KBM-7 (cell line): ENCODE measurements around the gene COL24A1.
"Not testable (repeated sequence)": the region's sequence is repeated elsewhere in the genome, so short reads cannot be mapped to it uniquely, and the experiment has no call there.

ENCODE experiments used
- DNase-seq: peaks from one replicate; pipeline ENCODE4 v3.0.0-alpha.2; 2015
- in situ Hi-C: fragments of 300-500 bp; cut with MboI; formaldehyde crosslinking; loops from 2 replicates; pipeline ENCODE4 v1.14.3; 2020; ENCODE audit warnings: low sequenced_read_pairs, low pct_unique_long_range_greater_than_20kb, mixed read lengths

COL24A1 gene

DNA sequence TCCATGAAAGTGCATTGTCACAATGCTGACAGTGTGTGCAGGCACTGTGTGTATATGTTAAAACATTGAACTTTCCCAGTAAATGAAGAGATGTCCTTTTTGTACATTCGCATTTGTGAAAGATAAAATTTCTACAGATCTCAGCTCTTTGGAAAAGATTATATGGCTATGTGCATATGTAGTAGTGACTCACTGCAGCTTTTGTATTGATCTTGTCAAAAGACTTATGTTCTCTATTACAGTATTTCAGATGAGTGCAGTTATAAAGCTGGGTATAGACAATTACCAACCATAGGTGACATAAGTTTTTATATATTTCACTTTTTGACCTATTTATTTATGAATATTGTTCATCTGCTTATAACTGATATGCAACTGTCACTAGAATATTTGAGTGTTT lies 212.6 kb downstream of the COL24A1 start:
- no peak for DNase-seq
- in situ Hi-C loops, result no loop called here

DNA sequence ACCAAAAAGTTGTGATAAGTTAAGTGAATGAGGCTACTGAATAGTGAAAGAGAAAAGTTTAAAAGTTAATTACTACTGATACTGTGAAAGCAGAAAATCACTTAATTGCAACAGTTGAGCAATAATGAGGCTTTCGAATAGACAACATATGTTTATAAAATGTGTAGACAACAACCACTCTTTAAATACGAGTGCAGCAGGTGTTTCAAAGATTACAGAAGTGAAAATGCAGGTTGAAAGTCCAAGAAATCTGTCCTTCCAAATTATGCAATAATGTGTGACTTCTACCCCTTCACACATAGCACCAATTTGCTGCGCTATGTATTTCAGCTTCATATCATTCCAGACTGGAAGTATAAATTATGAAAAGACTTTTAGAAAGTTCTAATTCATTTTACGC lies 213.0 kb downstream of the COL24A1 start:
- no peak for DNase-seq
- in situ Hi-C loops, result no loop called here

DNA sequence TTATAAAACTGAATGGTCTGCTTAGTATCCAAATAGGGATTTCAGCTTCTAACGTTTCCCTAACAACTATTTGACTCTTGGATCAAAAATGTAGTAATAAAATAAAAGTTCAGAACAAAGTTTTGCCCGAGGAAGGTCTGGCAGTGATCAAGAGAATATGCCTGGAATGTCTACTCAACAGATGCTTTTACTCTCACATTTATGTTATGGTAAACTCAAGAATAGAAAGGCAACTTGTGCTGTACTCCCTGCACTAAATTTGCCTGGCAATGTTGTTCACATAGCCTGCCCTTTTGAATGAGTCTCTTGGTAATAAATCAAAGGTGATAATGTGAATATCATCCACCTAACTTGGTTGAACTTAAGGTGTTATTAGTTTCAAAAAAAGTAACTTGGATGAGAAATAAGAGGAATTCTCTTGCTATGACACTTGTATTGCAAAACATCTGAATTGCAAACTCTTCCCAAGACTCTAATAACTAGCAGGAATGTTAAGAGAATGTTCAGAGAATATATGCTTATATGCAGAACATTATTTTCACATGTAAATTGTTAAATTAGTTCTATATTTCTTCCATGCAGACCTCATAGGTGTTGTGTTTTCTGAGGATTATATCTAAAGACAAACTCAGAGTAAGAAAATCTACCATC lies 215.8 kb downstream of the COL24A1 start:
- in situ Hi-C loops, result no loop called here
- DNase-seq, result no peak

DNA sequence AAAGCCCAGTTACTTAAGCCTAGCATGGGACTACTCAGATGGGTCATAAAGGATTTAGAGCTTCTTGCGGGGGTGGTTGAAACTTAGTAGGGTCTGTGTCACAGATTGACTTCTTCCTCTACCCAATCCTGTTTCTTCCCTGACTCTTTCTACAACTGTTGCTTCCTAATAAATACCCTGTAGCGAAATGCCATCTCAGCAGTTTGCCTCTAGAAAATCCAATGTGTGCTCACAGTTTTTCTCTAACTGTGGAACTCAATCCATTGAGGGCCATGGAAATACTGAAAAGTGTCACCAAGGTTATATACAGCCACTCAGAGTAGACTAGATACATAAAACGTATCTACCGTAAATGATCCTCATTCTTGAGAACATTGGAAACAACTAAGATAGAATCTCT lies 217.7 kb downstream of the COL24A1 start:
- no peak for DNase-seq
- in situ Hi-C loops, result no loop called here

DNA sequence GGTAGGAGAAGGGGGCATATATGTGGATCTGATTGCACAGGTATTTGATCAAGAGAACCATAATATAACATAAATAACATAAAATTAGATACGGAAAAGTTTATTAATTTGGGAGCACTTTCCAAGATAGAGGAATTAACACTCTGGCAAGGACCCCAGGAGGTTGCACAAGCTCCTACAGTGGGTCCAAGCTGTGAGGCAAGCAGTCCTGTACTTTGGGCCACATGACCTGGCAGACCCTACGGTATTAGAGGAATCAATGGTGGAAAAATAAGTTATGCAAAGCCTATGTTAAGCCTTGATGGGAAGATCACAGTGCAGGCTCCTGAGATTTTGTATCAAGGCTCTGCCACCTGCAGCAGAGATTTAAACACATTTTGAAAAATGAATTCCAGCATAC lies 220.1 kb downstream of the COL24A1 start:
- in situ Hi-C loops, result no loop called here
- DNase-seq, result no peak

DNA sequence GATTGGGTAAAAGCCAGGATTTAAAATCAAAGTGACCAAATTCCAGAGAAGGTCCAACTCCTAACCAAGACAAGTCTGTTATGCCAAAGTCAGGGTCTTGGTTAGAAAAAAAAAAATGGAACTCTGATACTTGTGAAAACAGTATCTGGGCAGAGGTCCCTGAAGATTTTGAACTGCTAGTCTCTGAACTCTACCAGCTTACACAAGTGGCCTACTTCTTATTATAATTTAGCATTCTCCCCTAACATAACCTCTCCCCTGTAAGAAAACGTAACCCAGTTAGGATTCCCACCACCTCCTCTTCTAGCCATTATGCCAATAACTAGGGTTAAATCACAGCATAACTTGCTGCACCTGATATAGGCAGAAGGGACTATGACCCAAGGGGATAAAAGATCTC lies 220.5 kb downstream of the COL24A1 start:
- in situ Hi-C loops, result no loop called here
- DNase-seq, result no peak

DNA sequence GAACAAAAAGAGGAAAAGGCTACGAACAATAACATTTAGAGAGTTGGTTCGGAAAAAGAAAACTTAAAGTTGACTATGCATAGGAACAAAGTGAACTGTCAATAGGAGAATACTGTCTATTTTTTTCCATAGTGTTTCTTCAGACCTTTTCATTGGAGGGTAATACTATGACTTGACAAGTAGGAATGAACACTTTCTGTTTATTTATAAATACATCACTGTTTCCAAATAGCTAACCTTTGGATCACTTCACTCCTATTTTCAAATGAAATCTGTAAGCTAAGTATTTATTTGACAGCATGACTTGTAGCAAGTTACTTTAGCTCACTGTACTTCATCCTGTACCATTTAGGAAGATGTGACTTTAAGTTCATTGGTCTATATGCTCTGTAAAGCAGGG lies 221.3 kb downstream of the COL24A1 start:
- in situ Hi-C loops, result no loop called here
- no peak for DNase-seq

DNA sequence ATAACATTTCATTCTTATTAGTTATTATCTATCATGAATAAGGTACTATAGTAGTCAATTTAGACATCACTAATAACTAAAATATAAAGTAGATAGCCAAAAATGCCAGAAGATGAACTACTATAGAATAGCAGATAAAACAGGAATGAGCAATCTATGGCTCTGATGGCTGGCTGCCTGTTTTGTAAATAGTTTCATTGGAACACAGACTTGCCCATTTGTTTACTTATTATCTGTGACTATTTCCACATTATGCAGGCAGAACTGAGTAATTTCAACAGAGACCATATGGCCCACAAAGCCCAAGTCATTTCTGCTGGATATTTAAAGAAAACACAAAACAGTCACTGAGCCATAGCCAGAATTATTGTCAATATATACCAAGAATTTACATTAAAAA lies 222.1 kb downstream of the COL24A1 start:
- DNase-seq, result no peak
- in situ Hi-C loops, result no loop called here

DNA sequence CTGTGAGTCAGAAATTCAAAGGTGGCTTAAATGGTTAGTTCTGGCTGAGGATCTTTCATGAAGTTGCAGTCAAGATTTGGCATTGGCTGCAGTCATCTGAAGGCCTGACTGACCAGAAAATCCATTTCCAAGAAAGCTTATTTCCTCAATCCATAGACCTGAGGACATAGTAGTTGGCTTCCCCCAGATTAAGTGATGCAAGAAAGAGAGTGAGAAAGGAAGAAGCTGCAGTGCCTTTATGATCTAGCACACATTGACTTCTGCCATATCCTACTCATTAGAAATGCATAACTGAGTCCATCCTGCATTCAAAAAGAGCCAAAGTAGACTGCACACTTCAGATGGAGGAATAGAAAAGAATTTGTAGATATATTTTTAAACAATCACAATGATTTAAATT lies 222.6 kb downstream of the COL24A1 start:
- peak; percentile 9 for DNase-seq
- in situ Hi-C loops, result no loop called here

DNA sequence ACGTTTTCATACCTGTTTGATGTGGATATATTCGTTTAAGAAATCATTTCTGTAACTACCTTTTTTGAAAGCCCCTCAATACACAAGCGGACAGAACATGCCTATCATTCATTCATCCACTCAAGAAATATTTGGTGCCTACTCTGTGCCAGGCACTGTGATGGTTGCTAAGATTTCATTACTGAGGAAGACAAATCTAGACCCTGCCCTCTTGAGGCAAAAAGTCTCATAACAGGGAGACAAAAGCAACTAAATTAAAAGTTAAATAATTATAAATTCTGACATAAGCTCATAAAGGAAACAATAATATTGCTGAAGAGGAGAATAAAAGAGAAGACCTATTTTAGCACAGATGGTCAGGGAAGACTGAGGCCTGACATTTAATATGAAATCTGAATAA lies 244.8 kb downstream of the COL24A1 start:
- peak; percentile 13 for DNase-seq
- in situ Hi-C loops, result no loop called here

DNA sequence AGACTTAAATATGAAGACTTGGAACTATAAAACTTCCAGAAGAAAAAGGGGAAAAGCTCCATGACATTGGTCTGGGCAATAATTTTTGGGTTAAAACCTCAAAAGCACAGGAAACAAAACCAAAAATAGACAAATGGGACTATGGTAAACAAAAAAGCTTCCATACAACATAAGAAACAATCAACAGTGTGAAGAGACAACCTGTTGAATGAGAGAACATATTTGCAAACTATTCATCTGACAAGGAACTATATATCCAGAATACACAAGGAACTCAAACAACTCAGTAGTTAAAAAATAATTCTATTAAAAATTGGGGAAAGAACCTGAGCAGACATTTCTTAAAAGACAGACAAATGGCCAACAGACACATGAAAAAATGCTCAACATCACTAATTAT lies 255.7 kb downstream of the COL24A1 start:
- no peak for DNase-seq
- in situ Hi-C loops, result no loop called here

DNA sequence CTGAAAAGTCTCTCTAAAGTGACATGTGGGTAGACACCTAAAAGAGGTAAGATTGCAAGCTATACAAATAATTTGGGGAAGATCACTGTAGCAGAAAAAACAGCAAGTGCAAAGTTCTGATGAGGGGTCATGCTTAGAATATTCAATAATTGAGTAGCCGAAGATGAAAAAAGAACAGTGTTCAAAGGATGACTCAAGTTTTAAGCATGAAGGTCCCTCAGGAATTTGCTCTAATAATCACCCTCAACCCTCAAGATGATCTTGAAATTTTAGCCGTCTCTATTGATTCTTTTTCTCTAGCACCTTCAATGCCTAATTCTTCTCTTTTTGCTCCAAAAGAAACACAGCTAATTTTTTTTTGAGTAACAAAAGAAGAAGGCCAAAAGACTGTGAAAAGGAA lies 257.7 kb downstream of the COL24A1 start:
- no peak for DNase-seq
- in situ Hi-C loops, result no loop called here

DNA sequence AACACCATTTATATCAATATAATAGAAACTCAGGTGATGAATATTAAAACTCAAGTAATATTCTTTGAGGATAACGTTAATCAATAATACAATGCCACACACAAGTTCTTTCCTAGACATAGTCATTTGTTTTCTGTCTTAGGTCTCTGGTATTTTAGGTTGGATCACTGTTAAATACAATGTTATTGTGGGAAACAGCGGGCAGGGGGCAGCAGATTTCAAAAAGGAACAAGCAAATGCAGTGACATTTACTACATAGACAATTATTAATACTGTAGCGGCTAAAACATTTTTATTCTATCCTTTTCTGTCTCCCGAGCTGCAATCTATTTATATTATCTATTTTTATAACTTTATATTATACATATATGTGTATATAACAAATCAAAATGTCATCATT lies 261.9 kb downstream of the COL24A1 start:
- in situ Hi-C loops, result no loop called here
- DNase-seq, result peak; percentile 75

DNA sequence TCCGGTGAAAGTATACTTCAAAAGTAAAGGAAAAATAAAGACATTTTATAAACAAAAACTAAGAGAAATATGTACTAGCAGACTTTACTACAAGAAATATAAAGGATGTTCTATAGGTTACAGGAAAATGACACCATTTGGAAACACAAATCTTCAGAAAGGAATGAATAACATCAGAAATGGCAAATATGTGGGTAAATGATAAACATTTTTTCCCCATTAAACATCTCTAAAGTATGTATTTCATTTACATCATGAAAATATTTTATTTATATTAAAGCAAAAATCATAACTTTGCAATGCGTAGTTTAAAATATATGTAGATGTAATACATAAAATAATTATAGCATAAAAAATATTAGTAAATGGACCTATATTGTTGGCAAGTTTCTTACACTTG lies 264.2 kb downstream of the COL24A1 start:
- no peak for DNase-seq
- in situ Hi-C loops, result no loop called here

DNA sequence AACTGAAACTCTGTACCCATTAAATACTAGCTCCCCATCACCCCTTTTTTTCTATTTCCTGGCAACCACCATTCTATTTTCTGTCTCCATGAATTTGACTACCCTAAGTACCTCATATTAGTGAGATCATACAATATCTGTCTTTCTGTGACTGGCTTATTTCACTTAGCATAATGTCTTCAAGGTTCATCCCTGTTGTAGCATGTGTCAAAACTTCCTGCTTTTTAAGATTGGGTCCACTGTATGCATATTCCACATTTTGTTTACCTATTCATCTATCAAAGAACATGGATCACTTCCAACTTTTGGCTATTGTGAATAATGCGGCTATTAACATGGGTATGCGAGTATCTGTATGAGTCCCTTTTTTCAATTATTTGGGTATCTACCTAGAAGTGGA lies 266.7 kb downstream of the COL24A1 start:
- DNase-seq, result no peak
- in situ Hi-C loops, result no loop called here

DNA sequence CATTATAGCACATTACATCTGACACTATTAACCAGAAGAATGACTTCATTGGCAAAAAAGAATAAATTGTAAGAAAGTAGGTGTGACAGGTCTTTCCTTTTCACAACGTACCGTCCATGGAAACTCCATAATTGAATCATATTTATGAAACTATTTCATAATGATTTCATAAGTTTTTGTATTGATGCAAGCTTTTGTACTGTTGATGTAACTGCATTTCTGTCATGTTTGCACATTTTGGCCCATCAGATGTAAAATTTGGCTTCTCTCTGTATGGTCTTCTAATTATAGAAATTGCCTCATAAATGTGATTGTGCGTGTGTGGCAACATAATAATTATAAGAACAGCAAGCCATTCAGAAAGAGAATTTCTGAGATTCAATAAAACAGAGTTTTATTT lies 267.7 kb downstream of the COL24A1 start:
- in situ Hi-C loops, result no loop called here
- DNase-seq, result no peak

DNA sequence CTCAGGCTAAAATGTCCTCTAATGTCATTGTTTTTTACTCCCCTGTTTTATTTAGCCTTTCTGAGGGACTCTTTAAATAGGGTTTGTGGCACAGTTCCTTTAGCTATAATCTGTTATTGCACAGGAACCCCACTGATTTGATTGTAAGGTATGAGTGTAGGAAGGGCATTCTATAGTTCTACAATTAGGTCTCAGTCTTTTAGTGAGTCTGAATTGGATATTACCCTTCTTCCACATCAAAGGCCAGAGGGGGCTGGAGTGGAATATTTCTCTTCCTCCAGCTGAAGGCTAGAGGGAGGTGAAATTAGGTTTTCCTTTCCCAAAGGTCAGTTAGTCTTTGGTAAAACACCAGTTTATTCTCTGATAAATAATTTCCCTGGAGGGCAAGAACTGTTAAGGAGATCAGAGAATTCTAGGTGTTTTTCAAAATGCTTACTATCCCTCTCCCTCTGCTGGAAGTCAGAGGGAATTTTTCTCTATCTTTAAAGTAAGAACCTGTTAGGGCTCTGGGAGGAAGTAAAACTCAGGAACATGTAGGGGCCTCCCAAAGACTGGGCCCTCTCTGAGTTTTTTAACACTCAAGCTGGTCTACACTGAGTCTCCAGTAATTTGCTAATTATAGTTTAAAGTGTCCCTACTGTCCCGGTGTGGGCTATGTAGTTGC lies 272.1 kb downstream of the COL24A1 start:
- DNase-seq, result no peak
- in situ Hi-C loops, result no loop called here

DNA sequence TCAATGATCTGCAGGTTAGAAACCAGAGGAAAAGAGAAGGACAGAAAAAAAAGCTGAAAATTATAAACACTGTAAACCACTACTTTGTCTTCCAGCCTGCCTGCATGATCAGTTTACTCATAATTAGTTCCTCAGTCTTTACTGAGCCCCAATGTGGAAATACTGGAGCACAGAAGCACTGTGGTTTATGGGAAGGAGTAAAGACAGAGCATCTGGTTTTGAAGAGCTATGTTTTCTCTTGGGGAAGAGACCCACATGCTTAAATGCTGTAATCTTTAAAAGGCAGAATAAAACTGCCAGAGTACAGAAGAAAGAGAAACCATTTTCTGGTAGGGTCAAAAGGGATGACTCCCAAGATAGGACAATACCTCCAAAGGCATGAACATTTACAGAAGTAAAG lies 289.4 kb downstream of the COL24A1 start:
- DNase-seq, result no peak
- in situ Hi-C loops, result no loop called here

DNA sequence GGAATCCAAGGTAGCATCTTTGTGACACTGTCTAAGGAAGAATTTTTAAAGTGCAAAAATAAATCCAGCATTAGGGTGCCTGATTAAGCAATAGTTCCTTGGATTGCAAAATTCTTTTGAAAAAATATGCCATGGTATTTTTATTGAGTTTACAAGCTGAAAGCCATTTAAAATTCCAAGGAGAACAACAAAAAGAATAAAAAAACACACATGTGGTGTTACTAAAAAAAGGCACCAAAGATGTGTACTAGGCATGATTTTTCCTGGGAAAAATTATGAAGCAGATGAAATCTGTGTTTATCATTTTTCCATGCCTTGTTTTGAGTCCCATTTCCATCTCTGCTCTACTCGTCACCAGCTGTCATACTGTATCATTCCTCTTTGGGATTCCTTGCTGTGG lies 291.4 kb downstream of the COL24A1 start:
- in situ Hi-C loops, result no loop called here
- DNase-seq, result no peak

DNA sequence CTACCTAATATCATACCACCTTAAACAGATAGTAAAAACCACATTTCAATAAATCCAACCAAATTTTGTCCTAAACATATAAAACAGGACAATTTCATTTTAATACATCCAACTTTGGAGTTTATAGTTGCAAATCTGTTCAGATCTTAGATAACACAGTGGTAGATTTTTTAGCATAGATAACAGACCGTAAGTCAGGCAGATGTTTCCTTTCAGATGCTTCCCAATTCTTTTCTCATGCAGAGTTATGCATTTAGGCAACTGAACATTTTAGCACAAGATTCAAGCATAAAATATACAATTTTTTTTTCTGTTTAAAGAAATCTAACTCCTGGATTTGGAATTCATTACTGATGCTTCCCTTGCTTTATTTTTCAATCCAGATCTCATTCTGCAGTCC lies 291.8 kb downstream of the COL24A1 start:
- in situ Hi-C loops, result no loop called here
- no peak for DNase-seq

DNA sequence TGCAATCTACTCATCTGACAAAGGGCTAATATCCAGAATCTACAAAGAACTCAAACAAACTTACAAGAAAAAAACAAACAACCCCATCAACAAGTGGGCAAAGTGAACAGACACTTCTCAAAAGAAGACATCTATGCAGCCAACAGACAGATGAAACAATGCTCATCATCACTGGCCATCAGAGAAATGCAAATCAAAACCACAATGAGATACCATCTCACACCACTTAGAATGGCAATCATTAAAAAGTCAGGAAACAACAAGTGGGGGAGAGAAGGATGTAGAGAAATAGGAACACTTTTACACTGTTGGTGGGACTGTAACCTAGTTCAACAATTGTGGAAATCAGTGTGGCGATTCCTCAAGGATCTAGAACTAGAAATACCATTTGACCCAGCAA lies 292.9 kb downstream of the COL24A1 start:
- in situ Hi-C loops, result not testable (repeated sequence)

More for the DNA sequence above, 292.9 kb downstream of the COL24A1 start:
- not testable (repeated sequence) for DNase-seq
